GM10266 (cell line): Measurements from ENCODE around the gene PREX1.

Experiments
- DNase-seq: peaks from one replicate; pipeline ENCODE4 v3.0.0; 2012; ENCODE audit errors: extremely low spot score
- TF ChIP-seq, protein P1 (sequence below): IDR thresholded peaks from 2 replicates; pipeline ENCODE4 v1.5.1; 2012; ENCODE audit warnings: mild to moderate bottlenecking, low read depth; ENCODE audit not compliant: control insufficient read depth, insufficient read depth; ENCODE audit errors: missing control alignments

The PREX1 gene

GRCh38 chr20:48785256-48785655, 42.5 kb downstream of the PREX1 start:
- TF ChIP-seq, protein P1, sequence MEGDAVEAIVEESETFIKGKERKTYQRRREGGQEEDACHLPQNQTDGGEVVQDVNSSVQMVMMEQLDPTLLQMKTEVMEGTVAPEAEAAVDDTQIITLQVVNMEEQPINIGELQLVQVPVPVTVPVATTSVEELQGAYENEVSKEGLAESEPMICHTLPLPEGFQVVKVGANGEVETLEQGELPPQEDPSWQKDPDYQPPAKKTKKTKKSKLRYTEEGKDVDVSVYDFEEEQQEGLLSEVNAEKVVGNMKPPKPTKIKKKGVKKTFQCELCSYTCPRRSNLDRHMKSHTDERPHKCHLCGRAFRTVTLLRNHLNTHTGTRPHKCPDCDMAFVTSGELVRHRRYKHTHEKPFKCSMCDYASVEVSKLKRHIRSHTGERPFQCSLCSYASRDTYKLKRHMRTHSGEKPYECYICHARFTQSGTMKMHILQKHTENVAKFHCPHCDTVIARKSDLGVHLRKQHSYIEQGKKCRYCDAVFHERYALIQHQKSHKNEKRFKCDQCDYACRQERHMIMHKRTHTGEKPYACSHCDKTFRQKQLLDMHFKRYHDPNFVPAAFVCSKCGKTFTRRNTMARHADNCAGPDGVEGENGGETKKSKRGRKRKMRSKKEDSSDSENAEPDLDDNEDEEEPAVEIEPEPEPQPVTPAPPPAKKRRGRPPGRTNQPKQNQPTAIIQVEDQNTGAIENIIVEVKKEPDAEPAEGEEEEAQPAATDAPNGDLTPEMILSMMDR, result no peak
- no peak for DNase-seq

DNA sequence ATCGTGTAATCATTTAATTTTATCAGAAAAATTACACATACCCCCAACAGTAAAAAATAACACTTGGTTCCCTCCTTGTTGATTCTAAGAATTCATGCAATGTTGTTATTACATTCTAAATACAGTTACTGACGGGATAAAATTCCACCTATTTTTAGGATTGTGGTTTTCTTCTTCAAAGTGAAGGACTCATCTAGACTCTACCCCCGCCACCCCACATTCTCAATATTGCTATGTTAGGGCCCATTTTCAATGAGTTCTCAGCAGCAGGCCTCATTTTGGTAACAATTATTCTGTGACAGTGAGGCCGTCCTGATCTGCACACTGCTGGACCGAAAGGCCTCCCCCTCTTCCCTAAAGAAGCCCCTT, 43.5 kb downstream of the PREX1 start:
- TF ChIP-seq, protein P1, result no peak
- no peak for DNase-seq

DNA sequence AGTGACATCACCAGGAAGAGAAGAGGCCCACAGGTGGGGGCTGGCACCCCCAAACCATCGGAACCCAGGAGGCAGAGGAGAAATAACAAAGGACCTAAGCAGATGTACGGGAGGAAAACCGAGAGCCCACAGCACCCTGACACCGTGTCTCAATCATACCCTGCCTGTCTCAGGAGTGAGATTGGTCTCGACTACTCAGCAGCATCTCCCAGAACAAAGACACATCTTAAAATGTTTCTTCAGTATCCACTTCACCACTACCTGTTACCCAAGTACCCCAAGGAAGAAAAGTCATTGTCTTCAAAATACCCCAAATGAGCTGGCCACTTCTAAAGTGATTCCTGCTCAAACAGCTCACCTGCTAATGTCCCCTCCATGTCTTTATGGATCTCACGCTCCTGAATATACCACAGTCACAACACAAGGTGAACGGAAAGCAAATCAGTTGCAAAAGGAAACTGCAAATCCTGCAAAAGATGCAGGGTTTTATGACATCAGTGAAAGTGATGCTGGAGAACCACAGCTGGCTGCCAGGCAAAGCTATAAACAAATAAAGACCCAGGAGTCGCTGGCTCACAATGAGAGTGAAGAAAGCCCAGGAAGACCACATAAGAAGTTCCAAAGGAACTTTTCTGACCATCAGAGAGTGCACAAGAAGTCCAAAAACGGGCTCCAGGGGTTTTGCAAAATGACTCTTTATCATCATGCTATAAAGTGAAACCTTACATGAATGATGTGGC, 44.1 kb downstream of the PREX1 start:
- TF ChIP-seq, protein P1, result no peak
- peak; percentile 34 for DNase-seq

GRCh38 chr20:48782901-48783308, 44.9 kb downstream of the PREX1 start:
- TF ChIP-seq, protein P1, result no peak
- DNase-seq, result no peak

- TF ChIP-seq, protein P1, result no peak
- no peak for DNase-seq
Observed at GRCh38 chr20:48782053-48782452, 45.7 kb downstream of the PREX1 start.

DNA sequence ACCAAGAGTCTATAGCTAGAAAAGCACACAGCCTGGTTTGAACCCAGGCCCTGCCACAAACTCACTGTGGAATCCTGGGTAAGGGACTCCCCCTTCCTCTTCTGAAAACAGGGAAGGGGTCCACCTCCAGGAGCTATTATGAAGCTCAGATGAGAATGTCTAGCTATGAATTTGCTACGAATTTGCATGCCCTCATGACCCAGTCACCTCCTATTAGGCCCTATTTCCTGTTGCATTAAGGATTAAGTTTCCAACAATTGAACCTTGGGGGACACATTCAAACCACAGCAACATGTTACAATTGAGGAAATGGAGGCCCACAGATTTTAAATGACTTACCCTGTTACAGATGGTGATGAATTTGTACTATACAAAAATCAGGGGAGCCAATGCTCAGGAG, 46.2 kb downstream of the PREX1 start:
- TF ChIP-seq, protein P1, result no peak
- no peak for DNase-seq

DNA sequence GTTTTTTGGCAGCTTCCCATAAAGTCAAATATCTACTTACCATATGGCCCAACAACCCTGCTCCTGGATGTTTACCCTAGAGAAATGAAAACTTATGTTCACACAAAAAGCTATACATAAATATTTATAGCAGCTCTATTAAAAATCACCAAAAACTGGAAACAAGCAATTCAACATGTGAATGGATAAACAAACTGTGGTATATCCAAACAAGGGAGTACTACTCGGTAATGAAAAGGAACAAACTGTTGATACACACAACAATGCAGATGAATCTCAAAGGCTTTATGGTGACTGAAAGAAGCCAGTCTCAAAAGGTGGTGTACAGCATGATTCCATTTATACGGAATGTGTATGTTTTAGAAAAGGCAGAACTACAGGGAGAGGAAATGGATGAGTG, 48.4 kb downstream of the PREX1 start:
- no peak for DNase-seq
- TF ChIP-seq, protein P1, result no peak
